Body of pancreas (tissue), 4 donors: ENCODE data around the gene PAM. TPM values are rescaled to one million over a fixed set of nuclear protein-coding genes. Genes with fewer than 3 reads are reported as not detected.

Experiments
- ATAC-seq: fragments of 150-250 bp; one replicate; pipeline ENCODE4 v1.9.1; 2016
- DNase-seq, 4 donors: peaks; one replicate each; pipeline ENCODE4 v3.0.0-alpha.2; 2019
- H3K27ac ChIP-seq, 4 donors: fragments of 200-600 bp; sonication (generic); 1 replicate in 3 of 4; 2 replicates in 1 of 4; pipeline versions ENCODE4 v1.5.1 to v1.6.1; 2016 to 2019; ENCODE audit warnings: mild to moderate bottlenecking in 1 of 4, mixed read lengths in 1 of 4, moderate library complexity in 1 of 4
- H3K27me3 ChIP-seq, 2 donors: fragments of 200-600 bp; sonication (generic); one replicate each; pipeline ENCODE4 v1.6.0; 2016; ENCODE audit warnings: mild to moderate bottlenecking in 1 of 2
- H3K36me3 ChIP-seq, 2 donors: fragments of 200-600 bp; sonication (generic); replicated peaks in 1 of 2; 2 replicates each; pipeline ENCODE4 v1.5.1; 2016; ENCODE audit warnings: low read depth in 2 of 2; ENCODE audit not compliant: insufficient read depth in 1 of 2
- H3K4me1 ChIP-seq: fragments of 200-600 bp; sonication (generic); one replicate; pipeline ENCODE4 v1.6.0; 2016
- H3K4me3 ChIP-seq, 2 donors: fragments of 200-600 bp; sonication (generic); 1 replicate in 1 of 2; 2 replicates in 1 of 2; pipeline ENCODE4 v1.5.1; 2016 to 2019
- H3K9me3 ChIP-seq, 3 donors: fragments of 200-600 bp; sonication (generic); 1 replicate in 2 of 3; 2 replicates in 1 of 3; pipeline ENCODE4 v1.5.1; 2016
- CTCF ChIP-seq, 7 experiments: fragments of 450-650 bp in 4 of 7; fragments of 200-600 bp in 3 of 7; sonication (generic) in 3 of 7; IDR thresholded peaks; one replicate each; pipeline ENCODE4 v1.5.1; 2016 to 2019; ENCODE audit warnings: antibody characterized with exemption in 7 of 7
- POLR2A ChIP-seq, 3 donors: fragments of 450-650 bp; IDR thresholded peaks; one replicate each; pipeline ENCODE4 v1.6.1; 2016; ENCODE audit warnings: antibody characterized with exemption in 3 of 3, mild to moderate bottlenecking in 2 of 3
- WGBS, 2 donors: methylation state at CpG; one replicate each; pipeline ENCODE4 v1.1.5; 2017; 5-methylcytosine and 5-hydroxymethylcytosine counted together
- intact Hi-C: fragments of 100-400 bp; cut with DNase I; formaldehyde crosslinking; loops from one replicate; pipeline ENCODE4 v1.15.1; 2023
- total RNA-seq, 2 donors: library from RNA; depleted of rRNA; stranded (reverse); fragments of >200 nt; gene quantifications; one replicate each; pipeline ENCODE4 v1.1.0, GENCODE V29; 2016

The PAM gene
- total RNA-seq, 2 donors from 2014 or later = 75.2 to 111 TPM

GRCh38 chr5:102813740-102814139 is 58.6 kb downstream of the PAM start:
- Histone ChIP-seq H3K4me3 (no peak overlapping the region), H3K9me3 (no peaks in the 10 kb centered on the region), H3K4me1 (no peaks in the 10 kb centered on the region), H3K36me3 (no peaks in the 10 kb centered on the region), H3K27me3 (no peaks in the 10 kb centered on the region), H3K27ac (no peak overlapping the region)
- ATAC-seq (no peak), DNase-seq (no peak)
- intact Hi-C loops = no loop called here
- TF ChIP-seq CTCF (IDR thresholded peaks at IDR 0.05) (no peak), POLR2A (IDR thresholded peaks at IDR 0.05) (no peak)
- WGBS, 2 donors = 36 to 52% methylated on average over 1 of the region's 1 CpG

- DNase-seq (no peak), ATAC-seq (no peak)
- Histone ChIP-seq H3K9me3 (no peaks in the 10 kb centered on the region), H3K27ac (no peak overlapping the region), H3K36me3 (no peaks in the 10 kb centered on the region), H3K27me3 (no peaks in the 10 kb centered on the region), H3K4me3 (no peak overlapping the region), H3K4me1 (no peaks in the 10 kb centered on the region)
- no peak for TF ChIP-seq POLR2A (IDR thresholded peaks at IDR 0.05)
- no peak for TF ChIP-seq CTCF (IDR thresholded peaks at IDR 0.05)
- intact Hi-C loops = no loop called here
- 67 to 89% methylated on average over 4 of the region's 4 CpGs for WGBS, 2 donors
Measured at GRCh38 chr5:102815084-102815483, 60.0 kb downstream of the PAM start.

- H3K9me3 ChIP-seq = no peaks in the 10 kb centered on the region
- no peaks in the 10 kb centered on the region for H3K27me3 ChIP-seq
- TF ChIP-seq CTCF (IDR thresholded peaks at IDR 0.05) (no peak), POLR2A (IDR thresholded peaks at IDR 0.05) (no peak)
- H3K4me1 ChIP-seq = no peaks in the 10 kb centered on the region
- DNase-seq (no peak), ATAC-seq (no peak)
- no peak overlapping the region for H3K4me3 ChIP-seq
- H3K36me3 ChIP-seq = no peaks in the 10 kb centered on the region
- intact Hi-C loops = no loop called here
- H3K27ac ChIP-seq = no peak overlapping the region
- 60 to 70% methylated on average over 3 of the region's 3 CpGs for WGBS, 2 donors
Measured at GRCh38 chr5:102815540-102816332, 60.6 kb downstream of the PAM start.

- Histone ChIP-seq H3K36me3 (no peaks in the 10 kb centered on the region), H3K4me3 (no peak overlapping the region), H3K4me1 (peaks cover under 1% of the 10 kb centered on the region), H3K9me3 (no peaks in the 10 kb centered on the region), H3K27me3 (no peaks in the 10 kb centered on the region), H3K27ac (no peak overlapping the region)
- ATAC-seq = no peak
- intact Hi-C loops = no loop called here
- WGBS, 2 donors = 52 to 60% methylated on average over 1 of the region's 1 CpG
- no peak for DNase-seq
- TF ChIP-seq CTCF (IDR thresholded peaks at IDR 0.05) = no peak
Measured at GRCh38 chr5:102818345-102818744, 63.2 kb downstream of the PAM start.

- no peak overlapping the region for H3K4me3 ChIP-seq
- WGBS, 2 donors = 87 to 89% methylated on average over 5 of the region's 5 CpGs
- intact Hi-C loops = no loop called here
- DNase-seq (no peak), ATAC-seq (no peak)
- no peaks in the 10 kb centered on the region for H3K36me3 ChIP-seq
- H3K27me3 ChIP-seq = no peaks in the 10 kb centered on the region
- TF ChIP-seq POLR2A (IDR thresholded peaks at IDR 0.05) = no peak
- TF ChIP-seq CTCF (IDR thresholded peaks at IDR 0.05) = no peak
- H3K27ac ChIP-seq = no peak overlapping the region
- H3K9me3 ChIP-seq = no peaks in the 10 kb centered on the region
- peaks cover 4% of the 10 kb centered on the region for H3K4me1 ChIP-seq
Measured at GRCh38 chr5:102818934-102819333, 63.8 kb downstream of the PAM start.
